Measurements from ENCODE around the gene GOT1.

DNA sequence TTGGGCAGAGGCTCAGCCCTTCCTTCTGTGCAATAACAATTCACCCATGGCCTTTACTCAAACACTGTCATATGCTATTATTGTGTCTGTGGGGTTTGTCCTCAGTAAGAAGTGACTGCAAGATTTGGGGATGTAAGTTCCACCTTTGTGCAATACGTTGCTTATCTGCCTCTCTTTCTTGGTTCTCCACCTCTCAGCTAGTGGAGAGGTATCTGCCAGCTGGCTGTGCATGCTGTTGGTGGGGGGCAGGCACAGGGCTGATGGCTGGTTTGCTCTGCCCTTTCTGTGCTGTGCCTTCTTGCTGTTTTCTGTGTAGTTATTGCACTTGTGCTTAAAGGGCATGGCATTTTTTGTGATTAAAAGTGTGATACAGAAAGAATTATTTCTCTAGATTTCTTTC lies 65.1 kb downstream of the GOT1 start:
- no peak for TF ChIP-seq CTCF (IDR thresholded peaks at IDR 0.05 in 8 of 11, conservative IDR thresholded peaks at IDR 0.05 in 3 of 11)
- no peak for TF ChIP-seq POLR2A (IDR thresholded peaks at IDR 0.05)
- no peak for TF ChIP-seq POLR2AphosphoS5 (IDR thresholded peaks at IDR 0.05)
